BE2C (cell line): Measurements from ENCODE around the gene SORCS3.

Experiments used
- DNase-seq: peaks from one replicate; pipeline ENCODE4 v3.0.0-alpha.2; 2020
- H3K27me3 ChIP-seq: fragments of 250-450 bp; sonication (Bioruptor Pico); 2 replicates; pipeline ENCODE4 v1.5.1; 2020; ENCODE audit warnings: mild to moderate bottlenecking
- H3K36me3 ChIP-seq: fragments of 250-450 bp; sonication (Bioruptor Pico); 2 replicates; pipeline ENCODE4 v1.5.1; 2020; ENCODE audit warnings: mild to moderate bottlenecking
- H3K4me1 ChIP-seq: fragments of 250-450 bp; sonication (Bioruptor Pico); 2 replicates; pipeline ENCODE4 v1.5.1; 2020
- H3K4me3 ChIP-seq: 2 replicates; pipeline ENCODE4 v1.5.1; 2011; ENCODE audit warnings: low read depth, low read length
- H3K9me3 ChIP-seq: fragments of 250-450 bp; sonication (Bioruptor Pico); 2 replicates; pipeline ENCODE4 v1.5.1; 2020
- TF ChIP-seq, protein P1 (sequence below): IDR thresholded peaks from 2 replicates; pipeline ENCODE4 v1.5.1; 2012; ENCODE audit warnings: mild to moderate bottlenecking, low read depth, low read length

The SORCS3 gene

DNA sequence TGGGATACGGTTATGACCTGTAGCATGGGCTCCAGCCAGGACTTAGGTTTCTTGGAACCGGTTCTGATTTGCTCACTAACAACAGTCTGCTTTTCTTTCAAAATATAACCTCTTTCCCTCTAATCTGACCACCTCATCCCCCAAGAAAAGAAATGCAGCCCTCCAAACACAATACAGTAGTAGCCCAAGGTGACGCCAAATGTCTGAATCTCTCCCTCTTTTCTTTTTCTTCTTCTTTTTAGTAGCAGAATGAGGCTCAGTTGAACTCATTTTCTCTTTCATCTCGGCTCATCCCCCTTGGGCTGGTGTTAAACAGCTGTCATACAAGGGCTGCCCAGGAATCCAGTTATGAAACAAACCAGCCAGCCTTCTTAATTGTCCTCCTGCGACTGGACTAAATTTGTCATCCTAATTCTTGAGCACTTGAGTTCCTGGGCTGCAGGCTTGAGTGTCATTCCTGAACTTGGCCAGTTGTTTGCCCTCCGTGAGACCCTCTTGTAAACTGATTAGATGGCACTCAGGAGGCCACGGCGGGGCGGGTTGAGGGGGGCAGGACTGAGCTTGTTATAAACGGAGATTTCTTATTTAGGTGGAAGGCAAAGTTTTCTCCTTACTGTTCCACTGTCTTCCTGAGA, 94.8 kb downstream of the SORCS3 start:
- Histone ChIP-seq H3K9me3 (no peaks in the 10 kb centered on the region), H3K4me3 (no peak overlapping the region), H3K4me1 (no peaks in the 10 kb centered on the region), H3K36me3 (no peaks in the 10 kb centered on the region), H3K27me3 (no peaks in the 10 kb centered on the region)
- DNase-seq: no peak
- TF ChIP-seq, protein P1, sequence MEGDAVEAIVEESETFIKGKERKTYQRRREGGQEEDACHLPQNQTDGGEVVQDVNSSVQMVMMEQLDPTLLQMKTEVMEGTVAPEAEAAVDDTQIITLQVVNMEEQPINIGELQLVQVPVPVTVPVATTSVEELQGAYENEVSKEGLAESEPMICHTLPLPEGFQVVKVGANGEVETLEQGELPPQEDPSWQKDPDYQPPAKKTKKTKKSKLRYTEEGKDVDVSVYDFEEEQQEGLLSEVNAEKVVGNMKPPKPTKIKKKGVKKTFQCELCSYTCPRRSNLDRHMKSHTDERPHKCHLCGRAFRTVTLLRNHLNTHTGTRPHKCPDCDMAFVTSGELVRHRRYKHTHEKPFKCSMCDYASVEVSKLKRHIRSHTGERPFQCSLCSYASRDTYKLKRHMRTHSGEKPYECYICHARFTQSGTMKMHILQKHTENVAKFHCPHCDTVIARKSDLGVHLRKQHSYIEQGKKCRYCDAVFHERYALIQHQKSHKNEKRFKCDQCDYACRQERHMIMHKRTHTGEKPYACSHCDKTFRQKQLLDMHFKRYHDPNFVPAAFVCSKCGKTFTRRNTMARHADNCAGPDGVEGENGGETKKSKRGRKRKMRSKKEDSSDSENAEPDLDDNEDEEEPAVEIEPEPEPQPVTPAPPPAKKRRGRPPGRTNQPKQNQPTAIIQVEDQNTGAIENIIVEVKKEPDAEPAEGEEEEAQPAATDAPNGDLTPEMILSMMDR: no peak

DNA sequence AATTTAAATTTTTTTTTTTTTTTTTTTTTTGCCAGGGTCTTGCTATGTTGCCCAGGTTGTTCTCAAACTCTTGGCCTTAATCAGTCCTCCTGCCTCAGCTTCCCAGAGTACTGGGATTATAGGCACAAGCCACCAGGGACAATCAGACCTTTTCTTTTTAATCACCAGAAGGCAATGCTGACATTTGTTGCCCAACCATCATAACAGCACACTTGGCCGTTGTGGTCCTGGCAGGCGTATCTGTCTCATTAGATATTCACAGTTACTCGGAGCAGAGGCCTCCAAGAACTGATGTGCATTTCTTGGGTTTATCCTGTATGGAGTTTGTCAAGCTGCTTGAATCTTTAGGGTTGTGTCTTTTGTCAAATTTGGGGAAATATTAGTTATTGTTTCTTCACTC, 100.0 kb downstream of the SORCS3 start:
- no peaks in the 10 kb centered on the region for H3K27me3 ChIP-seq
- TF ChIP-seq, protein P1: no peak
- no peaks in the 10 kb centered on the region for H3K36me3 ChIP-seq
- no peak overlapping the region for H3K4me3 ChIP-seq
- no peak for DNase-seq
- H3K9me3 ChIP-seq: no peaks in the 10 kb centered on the region
- no peaks in the 10 kb centered on the region for H3K4me1 ChIP-seq

DNA sequence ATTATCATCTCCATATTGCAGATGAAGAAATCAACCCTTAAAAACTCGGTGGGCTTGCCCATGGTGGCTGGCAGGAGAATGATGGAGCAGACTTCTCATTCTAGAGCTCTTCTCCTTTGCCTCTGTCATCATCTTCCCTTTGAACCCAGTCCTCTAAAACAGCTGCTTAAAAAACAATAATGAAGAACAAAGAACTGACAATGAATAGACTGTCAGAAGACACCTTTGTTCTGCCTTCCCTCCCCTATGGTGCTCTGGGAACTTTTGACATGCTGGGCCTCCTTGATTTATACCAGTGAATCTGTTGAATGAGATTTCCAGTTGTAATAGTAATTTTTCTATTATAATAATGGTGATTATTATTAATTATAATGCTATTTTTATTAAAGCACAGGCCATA, 103.0 kb downstream of the SORCS3 start:
- Histone ChIP-seq H3K4me3 (no peak overlapping the region), H3K27me3 (no peaks in the 10 kb centered on the region), H3K4me1 (no peaks in the 10 kb centered on the region), H3K36me3 (no peaks in the 10 kb centered on the region), H3K9me3 (no peaks in the 10 kb centered on the region)
- TF ChIP-seq, protein P1: no peak
- no peak for DNase-seq

DNA sequence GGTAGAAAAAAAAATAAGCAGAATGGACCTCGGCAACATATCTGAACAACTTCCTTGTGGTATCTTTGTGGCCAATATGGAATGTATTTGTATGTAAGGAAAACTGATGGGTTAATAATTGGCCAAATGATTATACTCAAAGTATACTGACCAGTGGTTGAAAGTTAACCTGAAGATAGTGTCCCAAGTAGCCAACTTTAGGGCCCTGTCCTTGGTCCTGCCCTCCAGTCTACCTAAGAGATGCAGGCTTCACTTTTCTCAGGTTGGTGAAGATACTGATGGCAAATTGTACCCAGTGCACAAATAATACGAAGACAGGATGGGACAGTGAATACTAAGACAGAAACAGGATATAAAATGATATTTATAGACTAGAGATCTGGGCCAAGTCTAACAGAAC, 109.2 kb downstream of the SORCS3 start:
- TF ChIP-seq, protein P1: no peak
- Histone ChIP-seq H3K4me3 (no peak overlapping the region), H3K36me3 (no peaks in the 10 kb centered on the region), H3K4me1 (no peaks in the 10 kb centered on the region), H3K9me3 (no peaks in the 10 kb centered on the region), H3K27me3 (no peaks in the 10 kb centered on the region)
- no peak for DNase-seq

DNA sequence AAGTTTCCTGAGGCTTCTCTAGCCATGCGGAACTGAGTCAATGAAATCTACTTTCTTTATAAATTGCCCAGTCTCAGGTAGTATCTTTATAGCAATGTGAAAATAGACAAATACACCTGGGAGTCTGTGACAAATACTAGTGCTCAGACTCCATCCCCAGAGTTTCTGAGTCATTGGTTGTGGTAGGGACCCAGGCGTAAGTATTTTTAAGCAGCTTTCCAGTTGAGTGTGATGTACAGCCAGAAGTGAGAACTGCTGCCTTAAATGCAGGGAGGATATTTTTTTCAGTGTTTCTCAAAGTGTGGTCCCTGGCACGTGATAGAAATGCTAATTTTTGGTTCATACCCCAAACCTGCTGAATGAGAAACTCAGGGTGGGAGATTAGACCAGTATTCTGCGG, 121.7 kb downstream of the SORCS3 start:
- Histone ChIP-seq H3K4me3 (no peak overlapping the region), H3K4me1 (no peaks in the 10 kb centered on the region), H3K27me3 (no peaks in the 10 kb centered on the region), H3K9me3 (no peaks in the 10 kb centered on the region), H3K36me3 (no peaks in the 10 kb centered on the region)
- DNase-seq: no peak
- TF ChIP-seq, protein P1: no peak

- no peaks in the 10 kb centered on the region for H3K4me1 ChIP-seq
- no peaks in the 10 kb centered on the region for H3K9me3 ChIP-seq
- DNase-seq: no peak
- no peak overlapping the region for H3K4me3 ChIP-seq
- TF ChIP-seq, protein P1: no peak
- H3K27me3 ChIP-seq: no peaks in the 10 kb centered on the region
- H3K36me3 ChIP-seq: no peaks in the 10 kb centered on the region
Measured at GRCh38 chr10:104766341-104766740, 125.3 kb downstream of the SORCS3 start.
